Right lobe of liver (tissue), 4 donors: ENCODE measurements around the gene SEL1L.

Source experiments
- POLR2A ChIP-seq: fragments of 450-650 bp; IDR thresholded peaks from one replicate; pipeline ENCODE4 v1.6.1; 2017; ENCODE audit warnings: antibody characterized with exemption, mild to moderate bottlenecking
- TF ChIP-seq, protein P1 (sequence below), 4 donors: fragments of 200-600 bp in 3 of 4; fragments of 450-650 bp in 1 of 4; IDR thresholded peaks; one replicate each; pipeline versions ENCODE4 v1.5.1 to v1.8.0; 2016 to 2022; ENCODE audit warnings: antibody characterized with exemption in 4 of 4, mild to moderate bottlenecking in 2 of 4
- donor health status: DM: no; HTN: no; CAD: no.
- donor health status: DM: no; HTN: no; CAD: no.
- donor health status: DM: no; HTN: yes; CAD: no.

DNA sequence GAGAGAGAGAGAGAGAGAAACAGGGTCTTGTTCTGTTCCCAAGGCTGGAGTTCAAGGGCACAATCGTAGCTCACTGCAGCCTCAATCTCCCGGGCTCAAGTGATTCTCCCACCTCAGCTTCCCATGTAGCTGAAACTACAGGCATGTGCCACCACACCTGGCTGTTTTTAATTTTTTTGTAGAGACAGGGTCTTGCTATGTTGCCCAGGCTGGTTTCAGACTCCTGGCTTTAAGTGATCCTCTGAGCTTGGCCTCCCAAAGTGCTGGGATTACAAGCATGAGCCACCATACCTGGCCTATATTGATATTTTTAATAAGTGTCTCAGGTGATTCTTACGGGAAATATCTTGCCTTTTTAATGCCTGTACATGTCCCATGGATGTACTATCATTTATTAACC, 82.7 kb downstream of the SEL1L start:
- no peak for TF ChIP-seq POLR2A
- TF ChIP-seq, protein P1, sequence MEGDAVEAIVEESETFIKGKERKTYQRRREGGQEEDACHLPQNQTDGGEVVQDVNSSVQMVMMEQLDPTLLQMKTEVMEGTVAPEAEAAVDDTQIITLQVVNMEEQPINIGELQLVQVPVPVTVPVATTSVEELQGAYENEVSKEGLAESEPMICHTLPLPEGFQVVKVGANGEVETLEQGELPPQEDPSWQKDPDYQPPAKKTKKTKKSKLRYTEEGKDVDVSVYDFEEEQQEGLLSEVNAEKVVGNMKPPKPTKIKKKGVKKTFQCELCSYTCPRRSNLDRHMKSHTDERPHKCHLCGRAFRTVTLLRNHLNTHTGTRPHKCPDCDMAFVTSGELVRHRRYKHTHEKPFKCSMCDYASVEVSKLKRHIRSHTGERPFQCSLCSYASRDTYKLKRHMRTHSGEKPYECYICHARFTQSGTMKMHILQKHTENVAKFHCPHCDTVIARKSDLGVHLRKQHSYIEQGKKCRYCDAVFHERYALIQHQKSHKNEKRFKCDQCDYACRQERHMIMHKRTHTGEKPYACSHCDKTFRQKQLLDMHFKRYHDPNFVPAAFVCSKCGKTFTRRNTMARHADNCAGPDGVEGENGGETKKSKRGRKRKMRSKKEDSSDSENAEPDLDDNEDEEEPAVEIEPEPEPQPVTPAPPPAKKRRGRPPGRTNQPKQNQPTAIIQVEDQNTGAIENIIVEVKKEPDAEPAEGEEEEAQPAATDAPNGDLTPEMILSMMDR (IDR thresholded peaks at IDR 0.05): no peak
